ENCODE results near the gene SRP54.

The SRP54 gene

GRCh38 chr14:34982421-34983147 lies at the start of gene SRP54:
SRP54 (plus strand) TSS chr14:34982992; CDS start chr14:34996710, 13,718 bp downstream.
- peak; percentile 98 for DNase-seq (ENCODE audit: low read depth)
- H3K4me3 ChIP-seq (ENCODE audit: low read depth, low read length), result peak within 1 kb of the TSS; percentile 92
- peak; percentile 67 for TF ChIP-seq POLR2A (IDR thresholded peaks at IDR 0.05; ENCODE audit: extremely low read depth, insufficient read length)
- TF ChIP-seq MAX (IDR thresholded peaks at IDR 0.05; ENCODE audit: low read depth, low read length), result peak; percentile 86
- no peak for TF ChIP-seq CTCF (IDR thresholded peaks at IDR 0.05; ENCODE audit: low read depth, low read length)
- TF ChIP-seq MYC (IDR thresholded peaks at IDR 0.05; ENCODE audit: low read depth, low read length), result peak; percentile 81

GRCh38 chr14:34933301-34933700 lies 49.5 kb upstream of the SRP54 start:
- no peak for DNase-seq (ENCODE audit: low read depth)
- no peak for TF ChIP-seq POLR2A (IDR thresholded peaks at IDR 0.05; ENCODE audit: extremely low read depth, insufficient read length)
- no peak for TF ChIP-seq MYC (IDR thresholded peaks at IDR 0.05; ENCODE audit: low read depth, low read length)
- no peak for TF ChIP-seq CTCF (IDR thresholded peaks at IDR 0.05; ENCODE audit: low read depth, low read length)
- no peak for TF ChIP-seq MAX (IDR thresholded peaks at IDR 0.05; ENCODE audit: low read depth, low read length)
- no peak overlapping the region for H3K4me3 ChIP-seq (ENCODE audit: low read depth, low read length)

GRCh38 chr14:34935488-34935887 lies 47.3 kb upstream of the SRP54 start:
- TF ChIP-seq MAX (IDR thresholded peaks at IDR 0.05; ENCODE audit: low read depth, low read length), result no peak
- no peak for TF ChIP-seq POLR2A (IDR thresholded peaks at IDR 0.05; ENCODE audit: extremely low read depth, insufficient read length)
- no peak for TF ChIP-seq MYC (IDR thresholded peaks at IDR 0.05; ENCODE audit: low read depth, low read length)
- no peak for TF ChIP-seq CTCF (IDR thresholded peaks at IDR 0.05; ENCODE audit: low read depth, low read length)
- DNase-seq (ENCODE audit: low read depth), result peak; percentile 13
- no peak overlapping the region for H3K4me3 ChIP-seq (ENCODE audit: low read depth, low read length)

- TF ChIP-seq MAX (IDR thresholded peaks at IDR 0.05; ENCODE audit: low read depth, low read length) (no peak), CTCF (IDR thresholded peaks at IDR 0.05; ENCODE audit: low read depth, low read length) (no peak), POLR2A (IDR thresholded peaks at IDR 0.05; ENCODE audit: extremely low read depth, insufficient read length) (no peak), MYC (IDR thresholded peaks at IDR 0.05; ENCODE audit: low read depth, low read length) (no peak)
These were observed 45.4 kb upstream of the SRP54 start for GRCh38 chr14:34937442-34937841.

GRCh38 chr14:34937876-34938275 lies 44.9 kb upstream of the SRP54 start:
- TF ChIP-seq POLR2A (IDR thresholded peaks at IDR 0.05; ENCODE audit: extremely low read depth, insufficient read length), result no peak
- TF ChIP-seq MAX (IDR thresholded peaks at IDR 0.05; ENCODE audit: low read depth, low read length), result no peak
- TF ChIP-seq MYC (IDR thresholded peaks at IDR 0.05; ENCODE audit: low read depth, low read length), result no peak
- no peak for DNase-seq (ENCODE audit: low read depth)
- no peak overlapping the region for H3K4me3 ChIP-seq (ENCODE audit: low read depth, low read length)

More at GRCh38 chr14:34937442-34937841, 45.4 kb upstream of the SRP54 start:
- no peak for DNase-seq (ENCODE audit: low read depth)
- H3K4me3 ChIP-seq (ENCODE audit: low read depth, low read length), result no peak overlapping the region

- TF ChIP-seq POLR2A (IDR thresholded peaks at IDR 0.05; ENCODE audit: extremely low read depth, insufficient read length), result no peak
- TF ChIP-seq MYC (IDR thresholded peaks at IDR 0.05; ENCODE audit: low read depth, low read length), result no peak
- TF ChIP-seq CTCF (IDR thresholded peaks at IDR 0.05; ENCODE audit: low read depth, low read length), result no peak
- TF ChIP-seq MAX (IDR thresholded peaks at IDR 0.05; ENCODE audit: low read depth, low read length), result no peak
These were observed 39.3 kb upstream of the SRP54 start for GRCh38 chr14:34943506-34943905.

More at GRCh38 chr14:34943506-34943905, 39.3 kb upstream of the SRP54 start:
- DNase-seq (ENCODE audit: low read depth), result no peak
- no peak overlapping the region for H3K4me3 ChIP-seq (ENCODE audit: low read depth, low read length)
